ENCODE measurements around the gene KLHL18. TPM values are rescaled to one million over a fixed set of nuclear protein-coding genes. Genes with fewer than 3 reads are reported as not detected.

Gene KLHL18
- total RNA-seq, 1 experiment from 2014 or later = 28.6 TPM

DNA sequence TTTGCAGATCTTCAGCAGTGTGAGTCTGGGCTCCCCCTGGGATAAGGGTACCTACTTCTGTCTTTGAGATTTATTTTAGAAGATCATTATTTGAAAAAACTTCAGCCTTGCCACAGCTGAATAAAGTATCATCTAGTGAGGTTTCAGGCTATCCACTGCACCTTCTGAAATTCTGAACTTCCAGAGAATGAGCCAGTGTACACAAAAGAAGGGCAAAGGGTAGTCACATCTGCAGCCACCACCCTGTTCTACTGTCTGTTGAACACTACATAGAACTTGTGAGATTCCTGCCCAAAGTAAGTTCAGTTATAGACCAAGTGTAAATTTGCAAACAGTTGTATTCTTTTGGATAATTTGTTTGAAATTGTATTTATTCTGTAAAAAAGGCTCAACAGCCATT lies 60.1 kb downstream of the KLHL18 start:
- POLR2A ChIA-PET (ENCODE audit: unreplicated experiment) = interaction anchor here (0.6 kb wide), 1 partner anchor 1679 kb away, joined by 4 read pairs; the partner anchor contains the start of gene NDUFAF3
- H3K9me3 ChIP-seq (ENCODE audit: low read length) = no peaks in the 10 kb centered on the region

DNA sequence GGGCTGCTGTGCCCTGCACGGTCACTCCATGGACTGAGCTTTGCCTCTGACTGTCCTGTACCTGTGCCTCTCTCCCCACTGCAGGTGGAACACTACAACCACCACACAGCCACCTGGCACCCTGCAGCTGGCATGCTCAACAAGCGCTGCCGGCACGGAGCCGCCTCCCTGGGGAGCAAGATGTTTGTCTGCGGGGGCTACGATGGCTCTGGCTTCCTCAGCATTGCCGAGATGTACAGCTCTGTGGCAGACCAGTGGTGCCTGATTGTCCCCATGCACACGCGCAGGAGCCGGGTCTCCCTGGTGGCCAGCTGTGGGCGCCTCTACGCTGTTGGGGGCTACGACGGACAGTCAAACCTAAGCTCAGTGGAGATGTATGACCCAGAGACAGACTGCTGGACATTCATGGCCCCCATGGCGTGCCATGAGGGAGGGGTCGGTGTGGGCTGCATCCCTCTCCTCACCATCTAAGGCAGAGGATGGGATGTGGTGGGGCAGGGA lies 60.8 kb downstream of the KLHL18 start:
- ChIA-PET CTCF (no interaction called here), POLR2A (ENCODE audit: unreplicated experiment) (no interaction called here)
- DNase-seq = no peak
- no peaks in the 10 kb centered on the region for H3K79me2 ChIP-seq (ENCODE audit: low read length)
- peaks cover 7% of the 10 kb centered on the region for H3K4me1 ChIP-seq (ENCODE audit: insufficient read depth, low read length)
- H3K27ac ChIP-seq (ENCODE audit: low read length) = no peak overlapping the region
- no TSS peak for BruUV-seq (replicated peaks)
- intact Hi-C loops (cut with micrococcal nuclease) = no loop called here
- no peak overlapping the region for H3K9ac ChIP-seq (ENCODE audit: low read length)
- no peak overlapping the region for H3K4me3 ChIP-seq (ENCODE audit: low read length)
- TF ChIP-seq, protein P1, sequence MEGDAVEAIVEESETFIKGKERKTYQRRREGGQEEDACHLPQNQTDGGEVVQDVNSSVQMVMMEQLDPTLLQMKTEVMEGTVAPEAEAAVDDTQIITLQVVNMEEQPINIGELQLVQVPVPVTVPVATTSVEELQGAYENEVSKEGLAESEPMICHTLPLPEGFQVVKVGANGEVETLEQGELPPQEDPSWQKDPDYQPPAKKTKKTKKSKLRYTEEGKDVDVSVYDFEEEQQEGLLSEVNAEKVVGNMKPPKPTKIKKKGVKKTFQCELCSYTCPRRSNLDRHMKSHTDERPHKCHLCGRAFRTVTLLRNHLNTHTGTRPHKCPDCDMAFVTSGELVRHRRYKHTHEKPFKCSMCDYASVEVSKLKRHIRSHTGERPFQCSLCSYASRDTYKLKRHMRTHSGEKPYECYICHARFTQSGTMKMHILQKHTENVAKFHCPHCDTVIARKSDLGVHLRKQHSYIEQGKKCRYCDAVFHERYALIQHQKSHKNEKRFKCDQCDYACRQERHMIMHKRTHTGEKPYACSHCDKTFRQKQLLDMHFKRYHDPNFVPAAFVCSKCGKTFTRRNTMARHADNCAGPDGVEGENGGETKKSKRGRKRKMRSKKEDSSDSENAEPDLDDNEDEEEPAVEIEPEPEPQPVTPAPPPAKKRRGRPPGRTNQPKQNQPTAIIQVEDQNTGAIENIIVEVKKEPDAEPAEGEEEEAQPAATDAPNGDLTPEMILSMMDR (conservative IDR thresholded peaks at IDR 0.05; ENCODE audit: low read depth, low read length) = no peak
- TF ChIP-seq EZH2 (IDR thresholded peaks at IDR 0.05; ENCODE audit: low read length, unreplicated experiment) = no peak
- TF ChIP-seq EZH2phosphoT487 (IDR thresholded peaks at IDR 0.05; ENCODE audit: borderline replicate concordance, low read length) = no peak
- H4K20me1 ChIP-seq (ENCODE audit: low read length) = no peaks in the 10 kb centered on the region
- H3K9me3 ChIP-seq (ENCODE audit: low read length) = no peaks in the 10 kb centered on the region
- no peak overlapping the region for H3K4me2 ChIP-seq (ENCODE audit: low read length)
- H3K9me2 ChIP-seq (replicated peaks; ENCODE audit: low read length) = no peaks in the 10 kb centered on the region
- no peaks in the 10 kb centered on the region for H3K27me3 ChIP-seq (ENCODE audit: low read length)
- H3K36me3 ChIP-seq (ENCODE audit: low read depth, low read length) = peaks cover 27% of the 10 kb centered on the region
- ATAC-seq = no peak
- no peaks in the 10 kb centered on the region for H3F3A ChIP-seq (ENCODE audit: low read length, unreplicated experiment)
- no peak overlapping the region for H2AFZ ChIP-seq (ENCODE audit: low read length)

More for the DNA sequence above, 60.1 kb downstream of the KLHL18 start:
- Histone ChIP-seq H3K9me2 (replicated peaks; ENCODE audit: low read length) (no peaks in the 10 kb centered on the region), H2AFZ (ENCODE audit: low read length) (no peak overlapping the region), H3K36me3 (ENCODE audit: low read depth, low read length) (peaks cover 32% of the 10 kb centered on the region), H3K4me3 (ENCODE audit: low read length) (no peak overlapping the region), H4K20me1 (ENCODE audit: low read length) (no peaks in the 10 kb centered on the region), H3K27me3 (ENCODE audit: low read length) (no peaks in the 10 kb centered on the region), H3K9ac (ENCODE audit: low read length) (no peak overlapping the region), H3K4me1 (ENCODE audit: insufficient read depth, low read length) (peaks cover under 1% of the 10 kb centered on the region; the same call in 1 of the 2 replicates), H3K79me2 (ENCODE audit: low read length) (no peaks in the 10 kb centered on the region), H3F3A (ENCODE audit: low read length, unreplicated experiment) (no peaks in the 10 kb centered on the region), H3K27ac (ENCODE audit: low read length) (no peak overlapping the region), H3K4me2 (ENCODE audit: low read length) (no peak overlapping the region)
- DNase-seq (no peak), ATAC-seq (no peak)
- no peak for TF ChIP-seq EZH2 (IDR thresholded peaks at IDR 0.05; ENCODE audit: low read length, unreplicated experiment)
- no peak for TF ChIP-seq EZH2phosphoT487 (IDR thresholded peaks at IDR 0.05; ENCODE audit: borderline replicate concordance, low read length)
- TF ChIP-seq, protein P1 (conservative IDR thresholded peaks at IDR 0.05; ENCODE audit: low read depth, low read length) = no peak
- BruUV-seq (replicated peaks) = no TSS peak
- intact Hi-C loops (cut with micrococcal nuclease) = no loop called here
- CTCF ChIA-PET = no interaction called here

DNA sequence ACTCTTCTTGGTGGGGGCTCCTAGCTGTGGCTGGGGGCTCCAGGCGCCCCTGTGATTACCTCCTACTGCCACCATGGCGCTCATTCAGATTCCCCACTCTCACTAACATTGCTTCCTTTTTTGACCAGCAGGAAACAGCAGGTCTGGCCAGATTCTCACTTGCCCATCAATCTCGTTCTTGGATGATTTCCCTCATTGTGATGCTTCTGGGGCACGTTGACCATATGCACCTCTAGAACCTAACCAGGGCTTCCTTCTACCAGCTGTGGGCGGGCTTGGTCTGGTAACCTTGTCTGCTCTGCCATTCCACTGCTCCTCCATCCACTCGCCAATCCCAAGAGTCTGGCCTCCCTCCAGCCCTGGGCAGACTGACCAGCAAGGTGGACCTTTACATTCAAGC lies 62.2 kb downstream of the KLHL18 start:
- Histone ChIP-seq H3K9ac (ENCODE audit: low read length) (no peak overlapping the region), H3F3A (ENCODE audit: low read length, unreplicated experiment) (no peaks in the 10 kb centered on the region), H2AFZ (ENCODE audit: low read length) (no peak overlapping the region), H3K27ac (ENCODE audit: low read length) (no peak overlapping the region), H3K4me1 (ENCODE audit: insufficient read depth, low read length) (peaks cover 14% of the 10 kb centered on the region), H3K9me2 (replicated peaks; ENCODE audit: low read length) (no peaks in the 10 kb centered on the region), H3K27me3 (ENCODE audit: low read length) (no peaks in the 10 kb centered on the region), H4K20me1 (ENCODE audit: low read length) (no peaks in the 10 kb centered on the region), H3K4me2 (ENCODE audit: low read length) (no peak overlapping the region), H3K36me3 (ENCODE audit: low read depth, low read length) (peaks cover 19% of the 10 kb centered on the region), H3K79me2 (ENCODE audit: low read length) (no peaks in the 10 kb centered on the region), H3K4me3 (ENCODE audit: low read length) (no peak overlapping the region), H3K9me3 (ENCODE audit: low read length) (no peaks in the 10 kb centered on the region)
- intact Hi-C loops (cut with micrococcal nuclease) = no loop called here
- no peak for ATAC-seq
- POLR2A ChIA-PET (ENCODE audit: unreplicated experiment) = no interaction called here
- BruUV-seq (replicated peaks) = no TSS peak
- CTCF ChIA-PET = no interaction called here
- TF ChIP-seq EZH2 (IDR thresholded peaks at IDR 0.05; ENCODE audit: low read length, unreplicated experiment) (no peak), EZH2phosphoT487 (IDR thresholded peaks at IDR 0.05; ENCODE audit: borderline replicate concordance, low read length) (no peak)
- TF ChIP-seq, protein P1 (conservative IDR thresholded peaks at IDR 0.05; ENCODE audit: low read depth, low read length) = no peak
- DNase-seq = no peak

All from PC-3 (cell line).